ENCODE results near the gene LILRB2. TPM values are rescaled to one million over a fixed set of nuclear protein-coding genes. Genes with fewer than 3 reads are reported as not detected.

LILRB2 gene
- total RNA-seq, 1 experiment from 2014 or later, result not detected

- TF ChIP-seq EZH2 (IDR thresholded peaks at IDR 0.05), result no peak
- TF ChIP-seq POLR2A (IDR thresholded peaks at IDR 0.05; ENCODE audit: borderline replicate concordance, extremely low read depth, insufficient read depth, insufficient read length), result no peak
- TF ChIP-seq ZFX (IDR thresholded peaks at IDR 0.05), result no peak
- TF ChIP-seq SRF (IDR thresholded peaks at IDR 0.05; ENCODE audit: low read depth), result no peak
These were observed 23.8 kb downstream of the LILRB2 start, which contains the start of gene LILRB5 (continued) for GRCh38 chr19:54257116-54257480.

- ATAC-seq (no peak), DNase-seq (ENCODE audit: low read depth, low spot score) (no peak)
- RAD21 ChIA-PET (ENCODE audit: low non-redundant PET in 1 of 2, low total read pairs in 2 of 2, uncharacterized antibody in 2 of 2, unreplicated experiment in 2 of 2), result no interaction called here
- Histone ChIP-seq H3K9me3 (ENCODE audit: control insufficient read depth in 1 of 2, insufficient read depth in 1 of 2, low read depth in 1 of 2, low read length in 2 of 2) (no peaks in the 10 kb centered on the region), H3K27ac (ENCODE audit: low read depth, low read length) (no peak overlapping the region), H3K36me3 (ENCODE audit: control insufficient read depth in 1 of 2, insufficient read depth in 2 of 2, low read length in 2 of 2) (no peaks in the 10 kb centered on the region), H3K4me3 (replicated peaks in 1 of 2; ENCODE audit: low read depth in 1 of 2, low read length in 2 of 2) (no peak overlapping the region), H3K4me1 (ENCODE audit: control insufficient read depth in 1 of 2, insufficient read depth in 2 of 2, low read length in 2 of 2) (no peaks in the 10 kb centered on the region), H3K79me2 (ENCODE audit: insufficient read depth, low read length) (no peaks in the 10 kb centered on the region), H2AFZ (ENCODE audit: low read depth, low read length, poor library complexity, severe bottlenecking) (no peak overlapping the region), H3K9me2 (ENCODE audit: insufficient read depth) (no peaks in the 10 kb centered on the region), H3K4me2 (ENCODE audit: low read length) (no peak overlapping the region), H3K27me3 (ENCODE audit: insufficient read depth, low read length) (peaks cover 7% of the 10 kb centered on the region; the same call in 1 of the 2 replicates), H3K9ac (ENCODE audit: low read length) (no peak overlapping the region), H4K20me1 (ENCODE audit: insufficient read depth) (no peaks in the 10 kb centered on the region)
- CTCF ChIA-PET, result interaction anchor here (2.7 kb wide), 1 partner anchor 9 kb away, joined by 15 read pairs; no protein-coding TSS in a partner anchor
- BruUV-seq (replicated peaks), result no TSS peak
- POLR2A ChIA-PET, result no interaction called here
- TF ChIP-seq MAX (IDR thresholded peaks at IDR 0.05), result no peak
- TF ChIP-seq RAD21 (IDR thresholded peaks at IDR 0.05; ENCODE audit: low read depth), result no peak
- TF ChIP-seq SRF (IDR thresholded peaks at IDR 0.05; ENCODE audit: low read depth), result no peak
- TF ChIP-seq YY1 (IDR thresholded peaks at IDR 0.05; ENCODE audit: extremely low read depth, insufficient replicate concordance, low read depth, low read length), result no peak
- no peak for TF ChIP-seq EGR1 (IDR thresholded peaks at IDR 0.05; ENCODE audit: low read depth)
- no peak for TF ChIP-seq CBX3 (IDR thresholded peaks at IDR 0.05; ENCODE audit: low read depth)
- TF ChIP-seq EZH2phosphoT487 (IDR thresholded peaks at IDR 0.05; ENCODE audit: borderline replicate concordance), result no peak
- no peak for TF ChIP-seq SIN3A (IDR thresholded peaks at IDR 0.05; ENCODE audit: low read depth)
- intact Hi-C loops (cut with micrococcal nuclease), result no loop called here
These were observed 24.4 kb downstream of the LILRB2 start for GRCh38 chr19:54256250-54257115.

Measured in HCT116 (cell line).